ENCODE measurements around the gene PLEKHB1.

PLEKHB1 gene, protein sequence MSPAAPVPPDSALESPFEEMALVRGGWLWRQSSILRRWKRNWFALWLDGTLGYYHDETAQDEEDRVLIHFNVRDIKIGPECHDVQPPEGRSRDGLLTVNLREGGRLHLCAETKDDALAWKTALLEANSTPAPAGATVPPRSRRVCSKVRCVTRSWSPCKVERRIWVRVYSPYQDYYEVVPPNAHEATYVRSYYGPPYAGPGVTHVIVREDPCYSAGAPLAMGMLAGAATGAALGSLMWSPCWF

GRCh38 chr11:73645972-73646631, at the start of gene PLEKHB1:
PLEKHB1 (plus strand) TSS chr11:73646581; CDS start chr11:73646609, 28 bp downstream.
- no peak for DNase-seq

GRCh38 chr11:73597336-73597955, 48.9 kb upstream of the PLEKHB1 start:
- no peak for DNase-seq

GRCh38 chr11:73597956-73598718, 48.2 kb upstream of the PLEKHB1 start, which contains the start of gene FAM168A:
FAM168A (minus strand) TSS chr11:73598112; CDS start chr11:73468474, 129,638 bp downstream.
- peak; percentile 100 for DNase-seq

- DNase-seq = peak; percentile 80
These were observed 47.5 kb upstream of the PLEKHB1 start for GRCh38 chr11:73598719-73599379.

DNA sequence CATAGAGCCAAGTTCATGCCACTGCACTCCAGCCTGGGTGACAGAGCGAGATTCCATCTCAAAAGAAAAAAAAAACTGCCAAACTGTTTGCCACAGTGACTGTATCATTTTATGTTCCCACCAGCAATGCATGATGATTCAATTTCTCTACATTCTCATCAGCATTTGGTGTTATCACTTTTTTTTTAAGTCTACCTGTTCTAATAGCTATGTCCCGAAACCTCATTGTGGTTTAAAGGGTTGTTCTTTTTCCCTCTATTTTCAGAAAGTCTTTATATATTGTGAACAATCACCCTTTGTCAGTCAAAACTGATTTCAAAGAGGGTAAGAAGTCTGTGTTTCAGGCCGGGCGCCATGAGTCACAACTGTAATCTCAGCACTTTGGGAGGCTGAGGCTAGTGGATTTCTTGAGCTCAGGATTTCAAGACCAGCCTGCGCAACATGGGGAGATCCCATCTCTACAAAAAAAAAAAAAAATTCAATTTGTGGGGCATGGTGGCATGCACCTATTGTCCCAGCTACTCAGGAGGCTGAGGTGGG, 33.7 kb upstream of the PLEKHB1 start:
- DNase-seq = no peak

GRCh38 chr11:73614591-73614990, 31.8 kb upstream of the PLEKHB1 start:
- DNase-seq = no peak

GRCh38 chr11:73622926-73623593, 23.3 kb upstream of the PLEKHB1 start:
- DNase-seq = no peak

GRCh38 chr11:73623686-73624085, 22.7 kb upstream of the PLEKHB1 start:
- no peak for DNase-seq

DNA sequence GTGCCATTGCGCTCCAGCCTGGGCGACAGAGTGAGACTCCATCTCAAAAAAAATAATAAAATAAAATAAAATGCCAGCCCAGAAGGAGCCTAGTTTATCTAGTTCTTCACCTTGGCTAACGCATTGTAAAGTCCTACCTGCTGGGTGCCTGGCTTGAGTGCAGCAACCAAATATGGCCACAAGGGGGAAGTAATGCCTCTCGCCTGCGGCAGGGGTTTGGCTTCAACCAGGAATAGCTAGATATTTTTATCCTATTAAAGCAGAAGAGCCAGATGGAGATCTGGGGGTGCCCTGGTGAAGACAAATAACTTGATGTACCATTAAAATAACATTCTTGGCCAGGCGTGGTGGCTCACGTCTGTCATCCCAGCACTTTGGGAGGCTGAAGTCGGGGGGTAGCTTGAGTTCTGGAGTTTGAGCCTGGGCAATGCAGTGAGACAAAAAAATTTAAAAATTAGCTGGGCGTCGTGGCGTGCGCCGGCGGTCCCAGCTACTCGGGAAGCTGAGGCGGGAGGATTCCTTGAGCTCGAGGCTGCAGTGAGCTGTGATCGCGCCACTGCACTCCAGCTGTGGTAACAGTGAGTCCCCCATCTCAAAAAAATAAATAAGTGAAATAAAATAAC, 20.6 kb upstream of the PLEKHB1 start:
- peak; percentile 47 for DNase-seq

- no peak for DNase-seq
These were observed 16.5 kb upstream of the PLEKHB1 start for GRCh38 chr11:73629907-73630306.

DNA sequence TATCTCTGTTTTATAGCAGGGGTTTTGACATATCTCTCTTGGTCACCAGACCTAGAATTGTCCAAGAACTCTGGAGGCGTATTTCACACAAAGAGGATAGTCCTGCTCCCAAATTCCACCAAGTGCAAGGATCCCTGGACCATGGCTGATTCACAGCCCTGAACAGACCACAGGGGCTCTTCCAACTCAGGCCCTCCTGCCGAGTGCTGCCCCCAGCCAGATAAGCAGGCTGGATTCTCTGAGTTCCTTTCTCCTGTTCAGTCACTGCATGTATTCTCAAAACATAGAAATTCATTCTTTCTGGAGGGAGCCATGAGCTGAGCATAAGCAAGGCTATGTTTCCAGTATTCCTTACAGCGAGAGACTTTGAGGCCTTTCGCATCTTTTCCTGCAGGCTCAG, 13.4 kb upstream of the PLEKHB1 start:
- DNase-seq = no peak

- no peak for DNase-seq
These were observed 12.4 kb upstream of the PLEKHB1 start for GRCh38 chr11:73633999-73634398.

DNA sequence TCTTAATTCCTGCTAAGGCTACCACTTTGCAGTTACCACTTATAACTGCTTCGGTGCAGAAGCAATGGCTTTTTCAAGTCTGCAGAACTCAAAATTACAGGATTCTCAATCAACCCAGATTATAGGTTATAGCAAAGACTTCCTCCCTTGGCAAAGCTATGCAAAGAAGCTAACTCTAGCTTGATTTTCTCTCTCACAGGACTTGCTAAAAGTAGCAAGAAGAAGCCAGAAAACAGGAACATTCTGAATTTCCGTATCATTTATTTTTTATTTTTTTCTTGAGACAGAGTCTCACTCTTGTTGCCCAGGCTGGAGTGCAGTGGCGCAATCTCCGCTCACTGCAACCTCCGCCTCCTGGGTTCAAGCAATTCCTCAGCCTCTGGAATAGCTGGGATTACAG, 10.7 kb upstream of the PLEKHB1 start:
- no peak for DNase-seq

DNA sequence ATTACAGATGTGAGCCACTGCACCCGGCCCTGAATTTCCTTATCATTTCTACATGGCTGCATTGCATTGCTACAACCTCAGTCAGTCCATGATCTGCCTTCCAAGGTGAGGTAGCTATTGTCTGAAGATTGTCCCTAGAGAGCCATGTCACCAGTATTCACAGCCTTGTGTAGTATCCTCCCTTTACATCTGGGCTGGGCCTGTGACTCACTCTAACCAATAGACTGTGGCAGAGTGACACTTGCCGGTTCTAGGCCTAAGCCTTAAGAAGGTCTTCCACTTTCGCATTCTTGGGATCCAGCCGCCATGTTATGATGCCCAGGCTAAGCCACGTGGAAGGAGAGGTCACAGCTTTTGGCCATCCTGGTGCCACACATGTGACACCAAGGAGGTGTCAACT, 10.1 kb upstream of the PLEKHB1 start:
- DNase-seq = no peak

GRCh38 chr11:73637012-73637411, 9.4 kb upstream of the PLEKHB1 start:
- DNase-seq = no peak

- DNase-seq = no peak
These were observed 5.8 kb upstream of the PLEKHB1 start for GRCh38 chr11:73640592-73640991.

- DNase-seq = no peak
These were observed 4.7 kb upstream of the PLEKHB1 start for GRCh38 chr11:73641668-73642067.

GRCh38 chr11:73645121-73645969, 1.0 kb upstream of the PLEKHB1 start:
- no peak for DNase-seq

GRCh38 chr11:73647459-73648100, 1.2 kb downstream of the PLEKHB1 start:
- DNase-seq = peak; percentile 99

DNA sequence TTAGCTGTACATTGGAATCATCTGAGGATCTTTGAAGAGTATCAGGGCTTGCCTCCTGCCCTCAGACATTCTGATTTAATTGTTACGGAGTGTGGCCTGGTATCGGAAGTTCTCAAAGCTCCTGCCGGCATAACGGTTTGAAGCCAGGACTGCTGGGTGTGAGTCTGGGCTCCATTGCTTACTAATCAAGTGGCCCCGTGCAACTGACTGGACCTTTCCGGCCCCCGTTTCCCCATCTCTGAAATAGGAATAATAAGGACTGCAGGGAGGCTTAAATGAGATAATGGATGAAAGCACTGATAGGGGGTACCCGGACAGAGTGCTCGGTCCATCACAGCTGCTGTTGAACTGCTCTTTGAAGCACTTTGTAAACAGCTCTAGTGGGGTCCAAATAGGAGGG, 1.7 kb downstream of the PLEKHB1 start:
- no peak for DNase-seq

All from DMS79 (cell line).